SK-N-SH (cell line): ENCODE results near the gene KASH5. TPM values are rescaled to one million over a fixed set of nuclear protein-coding genes. Genes with fewer than 3 reads are reported as not detected.
A peak's percentile ranks its signal among the peaks of the same experiment; 100 is the strongest.

ENCODE experiments used
- CTCF ChIA-PET: fragments of 300-600, 350-600 bp; formaldehyde crosslinking; extraction: SDS; loops from one replicate; lab custom pipeline; 2021; lab: Yijun Ruan, JAX
- POLR2A ChIA-PET: fragments of 350-600 bp; sonication (Branson Sonifier 250); formaldehyde crosslinking; extraction: SDS; loops from one replicate; lab custom pipeline; 2020; ENCODE audit warnings: antibody characterized with exemption, inconsistent platforms; lab: Yijun Ruan, JAX
- DNase-seq: peaks from one replicate; pipeline ENCODE4 v3.0.0; 2012
- H2AFZ ChIP-seq: fragments of 200-600 bp; sonication (generic); 2 replicates; pipeline ENCODE4 v1.8.1; 2016; ENCODE audit warnings: antibody characterized with exemption, mild to moderate bottlenecking, low read depth
- H3F3A ChIP-seq: fragments of 200-600 bp; sonication (generic); replicated peaks from 2 replicates; pipeline ENCODE3; 2016; ENCODE audit warnings: antibody characterized with exemption, mild to moderate bottlenecking; ENCODE audit not compliant: insufficient read depth
- H3K27ac ChIP-seq, 2 experiments: fragments of 200-500 bp in 1 of 2; fragments of 200-600 bp in 1 of 2; sonication (Bioruptor generic) in 1 of 2; sonication (generic), shearing (Covaris generic) in 1 of 2; 2 replicates each; pipeline versions ENCODE4 v1.5.1 to v1.6.1; 2014 to 2016; ENCODE audit warnings: low read depth in 2 of 2, inconsistent platforms in 1 of 2, low read length in 1 of 2, mild to moderate bottlenecking in 1 of 2, mixed read lengths in 1 of 2
- H3K27me3 ChIP-seq: fragments of 200-600 bp; sonication (generic), shearing (Covaris generic); 2 replicates; pipeline ENCODE4 v1.6.1; 2016; ENCODE audit warnings: mixed run types; ENCODE audit not compliant: insufficient read depth
- H3K36me3 ChIP-seq, 2 experiments: fragments of 200-500 bp in 1 of 2; fragments of 200-600 bp in 1 of 2; sonication (Bioruptor generic) in 1 of 2; sonication (generic) in 1 of 2; replicated peaks in 1 of 2; 2 replicates each; pipeline versions ENCODE3 to v1.5.1; 2014 to 2016; ENCODE audit warnings: low read length in 1 of 2, mild to moderate bottlenecking in 1 of 2; ENCODE audit not compliant: insufficient read depth in 2 of 2, control insufficient read depth in 1 of 2
- H3K4me1 ChIP-seq, 2 experiments: fragments of 200-500 bp in 1 of 2; fragments of 200-600 bp in 1 of 2; sonication (Bioruptor generic) in 1 of 2; sonication (generic), shearing (Covaris generic) in 1 of 2; 2 replicates each; pipeline versions ENCODE4 v1.5.1 to v1.6.1; 2014 to 2016; ENCODE audit warnings: low read depth in 1 of 2, low read length in 1 of 2, mixed run types in 1 of 2; ENCODE audit not compliant: insufficient read depth in 2 of 2, control insufficient read depth in 1 of 2
- H3K4me2 ChIP-seq: fragments of 200-600 bp; sonication (generic), shearing (Covaris generic); 2 replicates; pipeline ENCODE4 v1.6.1; 2017; ENCODE audit warnings: mixed run types
- H3K4me3 ChIP-seq, 2 experiments: fragments of 200-500 bp in 1 of 2; fragments of 200-600 bp in 1 of 2; sonication (Bioruptor generic) in 1 of 2; sonication (generic), shearing (Covaris generic) in 1 of 2; 2 replicates each; pipeline versions ENCODE4 v1.5.1 to v1.8.1; 2014 to 2016; ENCODE audit warnings: low read depth in 2 of 2, inconsistent platforms in 1 of 2, low read length in 1 of 2, mild to moderate bottlenecking in 1 of 2, mixed read lengths in 1 of 2, moderate library complexity in 1 of 2
- H3K79me2 ChIP-seq: fragments of 200-600 bp; sonication (generic); 2 replicates; pipeline ENCODE4 v1.8.1; 2017; ENCODE audit warnings: mild to moderate bottlenecking; ENCODE audit not compliant: insufficient read depth
- H3K9ac ChIP-seq: fragments of 200-600 bp; sonication (generic); 2 replicates; pipeline ENCODE4 v1.6.1; 2017; ENCODE audit warnings: mixed run types
- H3K9me2 ChIP-seq: fragments of 200-600 bp; sonication (generic); 2 replicates; pipeline ENCODE4 v1.6.1; 2017; ENCODE audit warnings: mixed run types
- H3K9me3 ChIP-seq: fragments of 200-600 bp; sonication (generic); 2 replicates; pipeline ENCODE4 v1.6.1; 2017; ENCODE audit warnings: mixed run types, mild to moderate bottlenecking, moderate library complexity
- H4K20me1 ChIP-seq: fragments of 200-600 bp; sonication (generic); 2 replicates; pipeline ENCODE4 v1.6.1; 2017; ENCODE audit warnings: mild to moderate bottlenecking, mixed run types; ENCODE audit not compliant: insufficient read depth
- CHD2 ChIP-seq: fragments of 150-350 bp; IDR thresholded peaks from 2 replicates; pipeline ENCODE4 v1.6.1; 2018; ENCODE audit warnings: low read length; ENCODE audit not compliant: partially characterized antibody
- CTCF ChIP-seq: fragments of 200-600 bp; sonication (generic); IDR thresholded peaks from 2 replicates; pipeline ENCODE4 v1.6.1; 2017; ENCODE audit warnings: antibody characterized with exemption, mild to moderate bottlenecking, moderate library complexity
- ELF1 ChIP-seq: IDR thresholded peaks from 2 replicates; pipeline ENCODE4 v1.4.0; 2012
- EP300 ChIP-seq, 2 experiments: IDR thresholded peaks; 2 replicates each; pipeline versions ENCODE4 v1.4.0 to v1.6.1; 2012; ENCODE audit warnings: borderline replicate concordance in 1 of 2, low read depth in 1 of 2, low read length in 1 of 2
- EZH2phosphoT487 ChIP-seq: fragments of 200-600 bp; sonication (generic); IDR thresholded peaks from 2 replicates; pipeline ENCODE4 v1.6.1; 2017; ENCODE audit warnings: low read depth, mixed run types, mild to moderate bottlenecking, antibody characterized with exemption, moderate library complexity, borderline replicate concordance
- FOSL2 ChIP-seq: IDR thresholded peaks from 2 replicates; pipeline ENCODE4 v1.4.0; 2012; ENCODE audit warnings: low read depth, mild to moderate bottlenecking, moderate library complexity, borderline replicate concordance
- FOXM1 ChIP-seq: IDR thresholded peaks from 2 replicates; pipeline ENCODE4 v1.4.0; 2012; ENCODE audit warnings: low read depth, mild to moderate bottlenecking
- GATA2 ChIP-seq: sonication (generic); formaldehyde crosslinking; IDR thresholded peaks from 2 replicates; pipeline ENCODE4 v1.5.0; 2020; ENCODE audit warnings: mild to moderate bottlenecking, missing genetic modification reagents
- IRF3 ChIP-seq: fragments of 150-350 bp; IDR thresholded peaks from 2 replicates; pipeline ENCODE4 v1.6.1; 2016; ENCODE audit warnings: mild to moderate bottlenecking, low read depth, low read length
- MEF2A ChIP-seq: IDR thresholded peaks from 2 replicates; pipeline ENCODE4 v1.4.0; 2012; ENCODE audit warnings: low read depth, borderline replicate concordance
- MXI1 ChIP-seq: IDR thresholded peaks from 2 replicates; pipeline ENCODE4 v1.6.1; 2012; ENCODE audit warnings: mild to moderate bottlenecking, low read depth, low read length, improper control_type of control experiment
- NFIC ChIP-seq: IDR thresholded peaks from 2 replicates; pipeline ENCODE4 v1.4.0; 2012; ENCODE audit warnings: borderline replicate concordance
- PBX3 ChIP-seq: IDR thresholded peaks from 2 replicates; pipeline ENCODE4; 2012
- RAD21 ChIP-seq: IDR thresholded peaks from 2 replicates; pipeline ENCODE4 v1.6.1; 2012; ENCODE audit warnings: mild to moderate bottlenecking, low read length
- RFX5 ChIP-seq: IDR thresholded peaks from 2 replicates; pipeline ENCODE4 v1.6.1; 2012; ENCODE audit warnings: mild to moderate bottlenecking, improper control_type of control experiment, low read length
- SIN3A ChIP-seq: IDR thresholded peaks from 2 replicates; pipeline ENCODE4 v1.6.1; 2012; ENCODE audit warnings: low read depth, mild to moderate bottlenecking, low read length, moderate library complexity, borderline replicate concordance
- TEAD4 ChIP-seq: IDR thresholded peaks from 2 replicates; pipeline ENCODE4 v1.4.0; 2012; ENCODE audit warnings: mild to moderate bottlenecking, borderline replicate concordance; ENCODE audit not compliant: insufficient read depth
- USF1 ChIP-seq: IDR thresholded peaks from 2 replicates; pipeline ENCODE4 v1.4.0; 2012; ENCODE audit warnings: low read depth, borderline replicate concordance
- USF2 ChIP-seq: fragments of 150-350 bp; IDR thresholded peaks from 2 replicates; pipeline ENCODE4 v1.6.1; 2017; ENCODE audit warnings: antibody characterized with exemption, low read length, low read depth, borderline replicate concordance
- WGBS: methylation state at CpG from one replicate; pipeline ENCODE4 v1.1.6; 2017; ENCODE audit warnings: low lambda C conversion rate; 5-methylcytosine and 5-hydroxymethylcytosine counted together
- polyA plus RNA-seq, 3 experiments: library from polyadenylated mRNA; depleted of rRNA; stranded (reverse); fragments of >200 nt; gene quantifications; 2 replicates each; pipeline ENCODE4 v1.2.3, GENCODE V29; 2012

Gene KASH5
- polyA plus RNA-seq, 1 of the 3 experiments (the other 2 are of a cell fraction), result 0.20 TPM

GRCh38 chr19:49434907-49435583 lies 47.0 kb downstream of the KASH5 start:
- no peak overlapping the region for H3K27ac ChIP-seq
- no peaks in the 10 kb centered on the region for H3K9me3 ChIP-seq
- CTCF ChIA-PET, result interaction anchor here (1.6 to 3.7 kb wide), 5 partner anchors 8 to 44 kb away, joined by 3 to 36 read pairs (median 8); partner anchors contain the start of gene PTH2
- H3K27me3 ChIP-seq, result peaks cover 95% of the 10 kb centered on the region
- no peak overlapping the region for H3K9ac ChIP-seq
- no peak overlapping the region for H3K4me2 ChIP-seq
- peak; percentile 67 for DNase-seq
- no peak overlapping the region for H2AFZ ChIP-seq
- H4K20me1 ChIP-seq, result no peaks in the 10 kb centered on the region
- peaks cover 0 to 10% of the 10 kb centered on the region in 2 experiments; a peak in 1 of 4 replicates for H3K4me1 ChIP-seq
- TF ChIP-seq ELF1 (no peak), IRF3 (peak; percentile 22; the same call in 1 of the 2 replicates), PBX3 (peak; percentile 31; the same call in 1 of the 2 replicates)
- H3K36me3 ChIP-seq, result no peaks in the 10 kb centered on the region
- WGBS, result 64% methylated on average over 18 of the region's 18 CpGs
- no peak overlapping the region for H3K4me3 ChIP-seq
- H3F3A ChIP-seq, result peaks cover 4% of the 10 kb centered on the region
- H3K79me2 ChIP-seq, result no peaks in the 10 kb centered on the region
- H3K9me2 ChIP-seq, result no peaks in the 10 kb centered on the region
- POLR2A ChIA-PET, result no interaction called here

- Histone ChIP-seq H4K20me1 (no peaks in the 10 kb centered on the region), H3K4me1 (peaks cover 0 to 15% of the 10 kb centered on the region in 2 experiments; a peak in 1 of 4 replicates), H3K9me3 (no peaks in the 10 kb centered on the region)
- no peak for DNase-seq
- TF ChIP-seq USF1 (no peak), FOXM1 (no peak), CTCF (no peak), NFIC (no peak), SIN3A (no peak), EZH2phosphoT487 (no peak), MXI1 (no peak), USF2 (no peak), MEF2A (no peak), ELF1 (no peak), FOSL2 (no peak), RFX5 (no peak), CHD2 (no peak), EP300 (IDR thresholded peaks at IDR 0.05; ENCODE audit: borderline replicate concordance in 1 of 2, low read depth in 1 of 2, low read length in 1 of 2) (no peak), GATA2 (CRISPR knock-in tag) (no peak), RAD21 (no peak), TEAD4 (no peak)
- TF ChIP-seq, all 33 proteins: peak for 0
- no peaks in the 10 kb centered on the region for H3K79me2 ChIP-seq
- H3K4me3 ChIP-seq, result no peak overlapping the region
- no peak overlapping the region for H2AFZ ChIP-seq
- no peak overlapping the region for H3K4me2 ChIP-seq
- 84% methylated on average over 10 of the region's 10 CpGs for WGBS
- ChIA-PET POLR2A (no interaction called here), CTCF (interaction anchor here (1.5 to 3.7 kb wide), 6 partner anchors 7 to 44 kb away, joined by 3 to 36 read pairs (median 7); partner anchors contain the start of gene PTH2)
- no peaks in the 10 kb centered on the region for H3K36me3 ChIP-seq
- H3K9me2 ChIP-seq, result no peaks in the 10 kb centered on the region
- H3K27ac ChIP-seq, result no peak overlapping the region
- H3K9ac ChIP-seq, result no peak overlapping the region
- H3K27me3 ChIP-seq, result peaks cover 96% of the 10 kb centered on the region
- H3F3A ChIP-seq, result peaks cover 7% of the 10 kb centered on the region
Measured at GRCh38 chr19:49435670-49436069, 47.6 kb downstream of the KASH5 start.
